A549 (cell line): ENCODE measurements around the gene HAS3. TPM values are rescaled to one million over a fixed set of nuclear protein-coding genes. Genes with fewer than 3 reads are reported as not detected.

Experiments
- ATAC-seq, 2 experiments: fragments of 200-7000 bp in 1 of 2; fragments of >200 bp in 1 of 2; cut with Nextera tagmentation in 1 of 2; cut with Tn5 transposase in 1 of 2; 3 replicates each; pipeline versions ENCODE4 v1.8.0 to v1.9.1; 2018 to 2020; ENCODE audit warnings: mild to moderate bottlenecking in 1 of 2, moderate library complexity in 1 of 2
- CTCF ChIA-PET: fragments of 300-600 bp; sonication (Branson Sonifier 250); formaldehyde crosslinking; extraction: SDS; loops from one replicate; lab custom pipeline; 2021; ENCODE audit warnings: antibody characterized with exemption, inconsistent platforms; lab: Yijun Ruan, JAX
- POLR2A ChIA-PET: fragments of 350-600 bp; formaldehyde crosslinking; extraction: SDS; loops from one replicate; lab custom pipeline; 2021; ENCODE audit warnings: antibody characterized with exemption, inconsistent platforms; lab: Yijun Ruan, JAX
- DNase-seq, 2 experiments: peaks; one replicate each; pipeline versions ENCODE4 v3.0.0 to v3.0.0-alpha.2; 2011 to 2016; ENCODE audit warnings: low read depth in 1 of 2, low spot score in 1 of 2
- FAIRE-seq: peaks from 2 replicates; lab custom pipeline; 2011; peaks lifted over from hg19 to GRCh38; lab: Jason Lieb, UNC
- H3K27ac ChIP-seq, 2 experiments: fragments of >200 bp; sonication (Bioruptor Twin); formaldehyde crosslinking; 3 replicates each; pipeline ENCODE4 v1.5.1; 2016 to 2017
- H3K4me1 ChIP-seq: fragments of >200 bp; sonication (Bioruptor Twin); formaldehyde crosslinking; 3 replicates; pipeline ENCODE4 v1.6.1; 2016
- H3K4me2 ChIP-seq: fragments of >200 bp; sonication (Bioruptor Twin); formaldehyde crosslinking; 3 replicates; pipeline ENCODE4 v1.6.1; 2016
- H3K4me3 ChIP-seq: fragments of >200 bp; sonication (Bioruptor Twin); formaldehyde crosslinking; 3 replicates; pipeline ENCODE4 v1.5.1; 2016
- H3K9me3 ChIP-seq: fragments of >200 bp; sonication (Bioruptor Twin); formaldehyde crosslinking; 3 replicates; pipeline ENCODE4 v1.6.1; 2016
- BHLHE40 ChIP-seq: IDR thresholded peaks from 2 replicates; pipeline ENCODE4 v1.6.1; 2012; ENCODE audit warnings: low read depth, low read length, inconsistent platforms
- CBX2 ChIP-seq: fragments of 200-600 bp; sonication (generic); IDR thresholded peaks from 2 replicates; pipeline ENCODE4 v1.6.1; 2016; ENCODE audit warnings: low read depth, mild to moderate bottlenecking, borderline replicate concordance
- CHD2 ChIP-seq: fragments of 150-350 bp; IDR thresholded peaks from 2 replicates; pipeline ENCODE4 v1.6.1; 2014; ENCODE audit warnings: low read length; ENCODE audit not compliant: partially characterized antibody
- CHD4 ChIP-seq: fragments of 200-600 bp; sonication (generic); IDR thresholded peaks from 2 replicates; pipeline ENCODE4 v1.6.1; 2016; ENCODE audit warnings: antibody characterized with exemption, mild to moderate bottlenecking, borderline replicate concordance
- CTCF ChIP-seq: fragments of >200 bp; sonication (Bioruptor Twin); formaldehyde crosslinking; IDR thresholded peaks from 3 replicates; pipeline ENCODE4 v1.5.1; 2016
- FOSB ChIP-seq: fragments of 250-450 bp; sonication (Bioruptor Pico); IDR thresholded peaks from 2 replicates; pipeline ENCODE4 v1.5.0; 2020; ENCODE audit warnings: mild to moderate bottlenecking, moderate library complexity
- GATA3 ChIP-seq: IDR thresholded peaks from 2 replicates; pipeline ENCODE4 v1.6.1; 2012; ENCODE audit warnings: borderline replicate concordance
- HDAC2 ChIP-seq: fragments of 200-600 bp; sonication (generic); IDR thresholded peaks from 2 replicates; pipeline ENCODE4 v1.6.1; 2016
- JUN ChIP-seq, 2 experiments: fragments of >200 bp; sonication (Bioruptor Twin); formaldehyde crosslinking; IDR thresholded peaks; 2 replicates in 1 of 2; 3 replicates in 1 of 2; pipeline ENCODE4 v1.6.1; 2016 to 2017
- JUNB ChIP-seq: fragments of >200 bp; sonication (Bioruptor Twin); formaldehyde crosslinking; IDR thresholded peaks from 2 replicates; pipeline ENCODE4 v1.6.1; 2016
- MAFK ChIP-seq: fragments of 450-650 bp; IDR thresholded peaks from 2 replicates; pipeline ENCODE4 v1.6.1; 2014; ENCODE audit not compliant: partially characterized antibody
- MAZ ChIP-seq: fragments of 150-350 bp; IDR thresholded peaks from 2 replicates; pipeline ENCODE4 v1.6.1; 2014; ENCODE audit warnings: antibody characterized with exemption, low read depth, low read length, borderline replicate concordance
- MYC ChIP-seq: IDR thresholded peaks from 2 replicates; pipeline ENCODE4 v1.6.1; 2012; ENCODE audit warnings: mild to moderate bottlenecking, inconsistent platforms, low read length, improper control_type of control experiment, borderline replicate concordance
- NPAS2 ChIP-seq: fragments of 250-450 bp; sonication (Bioruptor Pico); IDR thresholded peaks from 2 replicates; pipeline ENCODE4 v1.8.0; 2022; ENCODE audit warnings: mild to moderate bottlenecking, moderate library complexity, borderline replicate concordance
- POLR2A ChIP-seq: IDR thresholded peaks from 2 replicates; pipeline ENCODE4 v1.6.1; 2012; ENCODE audit warnings: mild to moderate bottlenecking, low read length
- REST ChIP-seq: fragments of 200-600 bp; sonication (generic); IDR thresholded peaks from 2 replicates; pipeline ENCODE4 v1.6.1; 2016; ENCODE audit warnings: antibody characterized with exemption, mild to moderate bottlenecking, moderate library complexity
- WGBS: methylation state at CpG from one replicate; pipeline ENCODE4 v1.1.6; 2017; ENCODE audit errors: missing lambda C conversion rate; 5-methylcytosine and 5-hydroxymethylcytosine counted together
- polyA plus RNA-seq, 4 experiments: library from polyadenylated mRNA; depleted of rRNA in 3 of 4; stranded (reverse); fragments of >200 nt; fragmentation: RNase III in 1 of 4; extraction: RNeasy Plus Mini Kit Qiagen cat#74134 plus additional on column Dnase treatment in 1 of 4; gene quantifications; 2 replicates in 3 of 4; 3 replicates in 1 of 4; pipeline ENCODE4 v1.2.3, GENCODE V29; 2011 to 2017
- TF ChIP-seq, protein P1 (sequence below): fragments of 250-450 bp; sonication (Bioruptor Pico); IDR thresholded peaks from 2 replicates; pipeline ENCODE4 v1.5.0; 2021; ENCODE audit warnings: mild to moderate bottlenecking, moderate library complexity, borderline replicate concordance
- TF ChIP-seq, protein P2 (sequence below): fragments of >200 bp; sonication (Bioruptor Twin); formaldehyde crosslinking; IDR thresholded peaks from 3 replicates; pipeline ENCODE4 v1.6.1; 2016
- TF ChIP-seq, protein P3 (sequence below): fragments of 450-650 bp; IDR thresholded peaks from 2 replicates; pipeline ENCODE4 v1.6.1; 2014; ENCODE audit warnings: antibody characterized with exemption

HAS3 gene
- polyA plus RNA-seq, 2 of the 4 experiments (the other 2 are of a cell fraction) = 9.1 to 12.4 TPM

DNA sequence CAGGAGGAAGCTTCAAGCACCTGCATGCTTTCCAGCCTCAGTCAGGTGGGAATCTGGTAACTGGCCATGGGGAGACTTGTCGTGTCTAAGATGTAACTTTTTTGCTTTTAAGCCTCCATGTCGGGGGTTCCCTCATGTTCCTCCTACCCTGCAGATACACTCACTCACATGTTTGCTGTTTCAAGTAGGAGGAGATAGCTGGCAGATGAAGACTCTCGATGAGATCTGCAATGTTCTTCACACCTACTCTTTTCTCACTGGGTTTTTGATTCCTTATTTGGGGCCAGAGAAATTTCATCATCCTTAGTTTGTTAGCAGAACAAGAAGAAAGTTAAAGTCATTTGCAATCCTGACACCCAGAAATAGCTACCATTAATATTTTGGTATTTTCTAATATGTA is 51.7 kb downstream of the HAS3 start:
- Histone ChIP-seq H3K9me3 (no peaks in the 10 kb centered on the region), H3K4me3 (no peak overlapping the region), H3K4me1 (no peaks in the 10 kb centered on the region), H3K4me2 (no peak overlapping the region), H3K27ac (no peak overlapping the region)
- FAIRE-seq (no peak), DNase-seq (no peak), ATAC-seq (no peak)
- TF ChIP-seq POLR2A (no peak), CHD4 (no peak), BHLHE40 (no peak), FOSB (CRISPR knock-in tag) (no peak)
- ChIA-PET CTCF (interaction anchor here (0.6 to 2.0 kb wide), 8 partner anchors 10 to 255 kb away, joined by 3 to 8 read pairs (median 4); no protein-coding TSS in a partner anchor), POLR2A (interaction anchor here (0.6 kb wide), 1 partner anchor 109 kb away, joined by 4 read pairs; no protein-coding TSS in a partner anchor)
- 89% methylated on average over 3 of the region's 3 CpGs for WGBS

- TF ChIP-seq NPAS2 (CRISPR knock-in tag) = no peak
- FAIRE-seq (no peak), ATAC-seq (no peak), DNase-seq (no peak)
- no peak overlapping the region for H3K4me2 ChIP-seq
- POLR2A ChIA-PET = no interaction called here
- no peak overlapping the region for H3K27ac ChIP-seq
- no peaks in the 10 kb centered on the region for H3K4me1 ChIP-seq
- H3K9me3 ChIP-seq = no peaks in the 10 kb centered on the region
- WGBS = 92% methylated on average over 1 of the region's 1 CpG
- CTCF ChIA-PET = interaction anchor here (1.0 to 2.6 kb wide), 5 partner anchors 10 to 257 kb away, joined by 3 to 14 read pairs (median 3); no protein-coding TSS in a partner anchor
- no peak overlapping the region for H3K4me3 ChIP-seq
Measured at GRCh38 chr16:69160192-69160591, 54.7 kb downstream of the HAS3 start.

GRCh38 chr16:69165584-69165983 is 60.1 kb downstream of the HAS3 start:
- H3K27ac ChIP-seq = no peak overlapping the region
- ChIA-PET CTCF (interaction anchor here (1.0 to 1.7 kb wide), 4 partner anchors 11 to 122 kb away, joined by 4 to 5 read pairs (median 5); no protein-coding TSS in a partner anchor), POLR2A (no interaction called here)
- no peak for DNase-seq
- WGBS = 91% methylated on average over 6 of the region's 6 CpGs
- no peak for FAIRE-seq
- H3K9me3 ChIP-seq = no peaks in the 10 kb centered on the region
- H3K4me2 ChIP-seq = no peak overlapping the region
- no peak for ATAC-seq
- peak; percentile 36 for TF ChIP-seq MAFK
- TF ChIP-seq HDAC2 = no peak
- TF ChIP-seq POLR2A = no peak
- TF ChIP-seq, protein P1, sequence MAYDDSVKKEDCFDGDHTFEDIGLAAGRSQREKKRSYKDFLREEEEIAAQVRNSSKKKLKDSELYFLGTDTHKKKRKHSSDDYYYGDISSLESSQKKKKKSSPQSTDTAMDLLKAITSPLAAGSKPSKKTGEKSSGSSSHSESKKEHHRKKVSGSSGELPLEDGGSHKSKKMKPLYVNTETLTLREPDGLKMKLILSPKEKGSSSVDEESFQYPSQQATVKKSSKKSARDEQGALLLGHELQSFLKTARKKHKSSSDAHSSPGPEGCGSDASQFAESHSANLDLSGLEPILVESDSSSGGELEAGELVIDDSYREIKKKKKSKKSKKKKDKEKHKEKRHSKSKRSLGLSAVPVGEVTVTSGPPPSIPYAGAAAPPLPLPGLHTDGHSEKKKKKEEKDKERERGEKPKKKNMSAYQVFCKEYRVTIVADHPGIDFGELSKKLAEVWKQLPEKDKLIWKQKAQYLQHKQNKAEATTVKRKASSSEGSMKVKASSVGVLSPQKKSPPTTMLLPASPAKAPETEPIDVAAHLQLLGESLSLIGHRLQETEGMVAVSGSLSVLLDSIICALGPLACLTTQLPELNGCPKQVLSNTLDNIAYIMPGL (CRISPR knock-in tag) = no peak
- no peak for TF ChIP-seq CTCF
- TF ChIP-seq, protein P2, sequence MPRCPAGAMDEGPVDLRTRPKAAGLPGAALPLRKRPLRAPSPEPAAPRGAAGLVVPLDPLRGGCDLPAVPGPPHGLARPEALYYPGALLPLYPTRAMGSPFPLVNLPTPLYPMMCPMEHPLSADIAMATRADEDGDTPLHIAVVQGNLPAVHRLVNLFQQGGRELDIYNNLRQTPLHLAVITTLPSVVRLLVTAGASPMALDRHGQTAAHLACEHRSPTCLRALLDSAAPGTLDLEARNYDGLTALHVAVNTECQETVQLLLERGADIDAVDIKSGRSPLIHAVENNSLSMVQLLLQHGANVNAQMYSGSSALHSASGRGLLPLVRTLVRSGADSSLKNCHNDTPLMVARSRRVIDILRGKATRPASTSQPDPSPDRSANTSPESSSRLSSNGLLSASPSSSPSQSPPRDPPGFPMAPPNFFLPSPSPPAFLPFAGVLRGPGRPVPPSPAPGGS = no peak
- TF ChIP-seq CBX2 = no peak
- TF ChIP-seq GATA3 = no peak
- H3K4me1 ChIP-seq = no peaks in the 10 kb centered on the region
- H3K4me3 ChIP-seq = no peak overlapping the region

GRCh38 chr16:69166221-69166833 is 60.9 kb downstream of the HAS3 start:
- WGBS = 87% methylated on average over 8 of the region's 8 CpGs
- FAIRE-seq (no peak), DNase-seq (no peak), ATAC-seq (no peak)
- Histone ChIP-seq H3K4me3 (no peak overlapping the region), H3K4me2 (no peak overlapping the region), H3K27ac (no peak overlapping the region), H3K9me3 (no peaks in the 10 kb centered on the region), H3K4me1 (no peaks in the 10 kb centered on the region)
- ChIA-PET POLR2A (no interaction called here), CTCF (interaction anchor here (0.8 to 2.6 kb wide), 10 partner anchors 9 to 264 kb away, joined by 3 to 20 read pairs (median 4); partner anchors contain the start of gene SNTB2)
- TF ChIP-seq MAZ (no peak), JUN (IDR thresholded peaks at IDR 0.05) (no peak), JUNB (no peak), FOSB (CRISPR knock-in tag) (no peak), NPAS2 (CRISPR knock-in tag) (no peak), REST (no peak), CHD2 (no peak), MYC (no peak)
- TF ChIP-seq, protein P3, sequence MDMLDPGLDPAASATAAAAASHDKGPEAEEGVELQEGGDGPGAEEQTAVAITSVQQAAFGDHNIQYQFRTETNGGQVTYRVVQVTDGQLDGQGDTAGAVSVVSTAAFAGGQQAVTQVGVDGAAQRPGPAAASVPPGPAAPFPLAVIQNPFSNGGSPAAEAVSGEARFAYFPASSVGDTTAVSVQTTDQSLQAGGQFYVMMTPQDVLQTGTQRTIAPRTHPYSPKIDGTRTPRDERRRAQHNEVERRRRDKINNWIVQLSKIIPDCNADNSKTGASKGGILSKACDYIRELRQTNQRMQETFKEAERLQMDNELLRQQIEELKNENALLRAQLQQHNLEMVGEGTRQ = no peak
